ENCODE measurements around the gene ACVR1.
"Not testable (repeated sequence)": the region's sequence is repeated elsewhere in the genome, so short reads cannot be mapped to it uniquely, and the experiment has no call there.

ACVR1 gene

DNA sequence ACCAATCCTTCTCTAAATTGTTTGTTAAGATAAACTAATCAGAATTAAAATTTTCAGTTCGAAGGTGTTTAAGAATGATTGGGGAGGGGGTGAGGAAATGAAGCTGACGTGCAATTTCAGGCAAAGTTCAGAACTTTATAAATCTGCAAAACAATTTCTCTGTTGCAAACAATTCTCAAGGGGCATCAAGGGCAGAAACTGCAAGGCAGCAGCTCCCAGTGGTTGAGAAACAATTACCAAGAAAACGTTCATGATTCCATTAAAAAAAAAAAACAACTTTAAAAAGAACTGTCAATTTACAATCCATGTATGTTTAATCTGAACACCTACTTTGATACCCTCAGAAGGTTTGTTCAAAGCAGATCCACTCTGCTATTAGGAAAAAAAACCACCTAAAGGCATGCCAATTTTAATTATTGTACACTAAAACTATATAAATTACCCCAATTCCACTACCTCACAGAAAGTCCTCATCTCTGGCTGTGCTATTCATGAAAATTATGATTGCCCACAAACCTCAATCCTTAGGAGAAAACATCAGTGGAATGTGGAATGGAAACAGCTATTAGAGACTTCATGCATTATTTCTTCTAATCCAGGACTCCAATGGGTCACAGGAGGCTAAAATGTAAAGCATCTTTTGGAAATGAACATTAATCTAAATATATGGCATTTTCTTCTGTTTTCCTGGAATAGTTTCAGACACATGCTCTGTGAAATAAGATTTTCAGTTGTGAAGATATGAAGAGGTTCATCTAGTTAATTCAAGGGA is 127.6 kb downstream of the ACVR1 start:
- DNase-seq: no peak

DNA sequence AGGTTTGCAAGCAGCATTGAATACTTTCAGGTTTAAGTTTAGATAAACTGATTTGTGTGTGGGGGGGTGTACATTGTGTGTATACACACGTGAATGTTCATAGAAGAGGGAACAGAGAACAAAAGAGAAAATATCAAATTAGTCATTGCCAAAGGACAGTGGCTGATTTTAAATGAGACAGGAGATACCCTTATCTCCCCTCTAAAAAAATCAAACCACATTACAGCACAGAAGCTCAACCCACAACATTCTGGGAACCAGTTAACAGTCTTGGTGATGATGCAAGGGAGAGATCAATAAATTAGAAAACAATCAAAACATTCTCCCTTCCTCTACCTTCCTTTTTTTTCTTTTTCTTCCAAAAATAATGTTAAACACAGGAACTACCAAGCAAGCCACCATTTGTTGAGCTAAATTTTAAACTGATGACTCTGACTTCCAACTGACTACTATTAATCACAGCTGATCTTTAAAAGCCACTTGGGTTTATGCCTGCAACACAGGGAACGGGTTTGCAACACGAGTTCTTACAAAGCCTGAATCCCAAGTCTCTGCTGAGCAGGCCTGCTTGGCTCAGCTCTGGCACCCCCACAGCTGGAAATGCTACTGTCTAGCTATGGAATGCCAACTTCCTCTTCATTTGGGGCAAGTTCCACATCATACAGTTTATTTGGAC is 128.3 kb downstream of the ACVR1 start:
- DNase-seq: no peak

DNA sequence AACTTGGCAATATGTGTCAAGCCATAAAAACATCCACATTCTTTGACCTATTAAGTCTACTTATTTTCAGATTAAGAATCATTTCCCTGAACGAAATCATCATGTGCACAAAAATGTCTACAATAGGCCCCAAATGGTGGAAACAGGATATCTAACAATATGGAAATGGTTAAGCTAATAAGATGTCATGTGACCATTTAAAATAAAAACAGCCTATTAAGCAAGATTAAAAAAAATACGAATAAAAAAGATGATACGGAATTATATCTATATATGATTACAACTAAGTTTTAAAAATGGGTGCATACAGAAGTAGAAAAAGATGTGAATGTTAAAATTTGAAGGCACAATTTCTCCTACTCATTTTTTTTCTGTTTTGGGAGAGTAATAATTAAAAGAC is 128.8 kb downstream of the ACVR1 start:
- DNase-seq: no peak

- DNase-seq: no peak
Measured at GRCh38 chr2:157746234-157746950, 129.7 kb downstream of the ACVR1 start.

DNA sequence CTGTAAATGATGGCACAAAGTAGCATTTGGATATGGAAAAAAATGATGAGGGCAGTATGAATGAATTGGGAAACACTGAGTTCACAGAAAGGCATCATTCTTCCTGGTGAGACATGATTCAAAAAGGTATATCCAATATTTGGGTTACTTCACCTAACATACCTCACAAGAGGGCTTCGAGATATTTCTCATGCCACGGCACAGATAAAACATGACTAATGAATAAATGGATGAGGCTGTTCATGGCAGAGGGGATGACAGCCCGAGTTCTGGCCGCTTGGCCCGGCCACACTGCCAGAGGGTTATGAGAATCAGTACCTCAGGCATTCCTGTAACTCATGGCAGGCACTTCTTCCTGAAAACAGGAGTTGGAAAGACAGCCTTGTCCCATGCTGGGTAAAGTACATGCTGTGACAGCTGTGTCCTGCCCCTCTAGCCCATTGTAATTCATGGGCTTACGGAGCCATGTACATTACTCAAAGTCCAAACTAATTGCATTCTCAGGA is 131.5 kb downstream of the ACVR1 start:
- DNase-seq: no peak

- DNase-seq: no peak
Measured at GRCh38 chr2:157743051-157743450, 133.1 kb downstream of the ACVR1 start.

DNA sequence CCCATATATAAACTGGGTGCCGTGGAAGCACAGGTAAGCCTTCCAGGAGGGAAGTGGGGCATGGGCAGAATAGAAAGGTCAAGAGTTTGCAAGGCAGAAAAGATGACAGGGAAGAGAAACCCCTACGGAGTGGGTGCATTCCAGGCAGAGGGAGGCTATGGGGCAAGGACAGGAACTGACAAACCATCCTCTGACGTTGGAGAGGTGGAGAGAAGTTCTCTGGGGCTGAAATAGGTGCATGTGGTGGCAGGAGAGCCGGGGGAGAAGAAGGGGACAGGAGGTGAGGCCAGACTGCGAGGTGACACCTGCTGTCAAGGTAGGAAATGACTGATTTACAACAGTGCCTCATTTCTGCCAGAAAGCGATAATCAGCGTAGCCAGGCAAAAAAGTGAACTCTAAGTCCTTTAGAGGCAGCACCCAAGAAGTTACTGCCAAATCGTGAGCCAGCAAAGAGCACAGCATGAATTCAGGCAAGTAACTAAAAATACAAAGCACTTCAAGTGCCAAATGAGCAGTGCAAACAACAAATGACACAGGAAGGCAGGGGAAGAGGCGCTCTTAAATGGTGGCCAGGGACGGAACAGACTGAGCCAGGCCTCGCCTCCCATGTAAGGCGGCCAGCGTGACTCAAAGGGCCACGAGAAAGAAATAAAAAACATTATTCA is 134.2 kb downstream of the ACVR1 start:
- no peak for DNase-seq

- DNase-seq: no peak
Measured at GRCh38 chr2:157737656-157738055, 138.5 kb downstream of the ACVR1 start.

DNA sequence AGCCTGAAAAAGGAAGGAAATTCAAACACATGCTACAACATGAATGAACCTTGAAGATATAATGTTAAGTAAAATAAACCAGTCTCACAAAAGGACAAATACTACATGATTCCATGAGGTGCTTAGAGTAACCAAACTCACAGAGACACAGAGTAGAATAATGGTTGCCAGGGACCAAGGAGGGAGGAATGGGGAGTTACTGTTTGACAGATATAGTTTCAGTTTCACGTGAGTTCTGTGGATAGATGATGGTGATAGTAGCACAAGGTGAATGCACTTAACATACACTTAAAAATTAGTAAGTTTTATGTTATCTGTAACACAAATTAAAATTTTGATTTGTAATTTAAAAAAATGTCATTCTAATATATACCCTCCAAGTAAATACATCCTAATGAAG is 140.6 kb downstream of the ACVR1 start:
- DNase-seq: no peak

DNA sequence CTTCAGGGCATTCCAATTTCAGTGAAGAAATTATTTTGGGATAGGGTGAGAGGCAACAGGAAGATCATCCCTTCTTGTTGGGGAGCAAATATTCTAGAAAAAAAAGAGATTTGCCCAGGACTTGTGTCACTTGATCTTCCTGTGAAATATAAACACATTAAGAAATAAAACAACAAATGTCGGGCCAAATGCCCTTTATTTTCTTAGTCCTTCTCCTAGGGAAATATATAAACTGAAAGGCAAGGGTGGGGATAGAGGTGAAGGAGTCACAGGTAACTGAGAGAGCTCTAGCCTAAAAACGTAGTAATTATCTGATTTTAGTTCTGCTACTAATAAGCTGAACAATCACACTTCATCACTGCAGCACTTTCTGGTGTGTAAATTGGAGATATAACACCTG is 142.9 kb downstream of the ACVR1 start:
- DNase-seq: no peak

GRCh38 chr2:157732596-157732995 is 143.5 kb downstream of the ACVR1 start:
- DNase-seq: no peak

DNA sequence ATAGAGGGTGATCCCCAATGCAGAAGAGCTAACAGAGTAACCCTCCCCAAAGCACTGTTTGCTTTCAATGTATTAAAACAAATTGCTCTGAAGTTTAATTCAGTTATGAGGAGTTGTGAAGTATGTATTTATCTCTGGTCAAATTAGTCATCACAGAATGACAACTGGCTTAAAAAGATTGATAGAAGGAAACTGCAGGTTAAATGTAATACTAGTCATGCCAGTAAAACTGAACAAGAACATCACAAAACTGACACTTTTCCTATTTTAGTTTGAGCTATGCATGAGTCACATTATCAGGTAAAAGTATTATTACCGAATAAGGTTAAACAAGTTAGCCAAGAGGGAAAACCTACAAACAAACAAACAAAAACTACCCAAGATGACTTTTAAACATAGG is 148.4 kb downstream of the ACVR1 start:
- DNase-seq: no peak

DNA sequence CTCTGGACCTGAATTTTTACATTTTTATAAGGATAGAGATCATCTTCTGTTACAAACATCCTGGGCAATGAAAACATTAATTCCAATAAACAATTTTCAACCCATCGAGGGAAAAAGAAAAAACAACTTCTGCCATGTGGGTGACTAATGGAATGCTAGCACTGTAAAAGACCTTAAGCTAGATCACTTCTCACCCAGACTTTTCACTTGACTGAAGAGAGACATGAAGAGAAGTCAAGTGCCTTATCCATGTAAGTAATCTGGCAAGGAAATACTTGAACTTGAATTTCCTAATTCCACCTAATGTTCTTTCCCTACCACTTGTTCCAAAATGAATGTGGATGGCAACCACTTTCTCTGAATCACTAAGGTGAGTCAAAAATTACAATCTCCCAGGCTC is 149.2 kb downstream of the ACVR1 start:
- no peak for DNase-seq

DNA sequence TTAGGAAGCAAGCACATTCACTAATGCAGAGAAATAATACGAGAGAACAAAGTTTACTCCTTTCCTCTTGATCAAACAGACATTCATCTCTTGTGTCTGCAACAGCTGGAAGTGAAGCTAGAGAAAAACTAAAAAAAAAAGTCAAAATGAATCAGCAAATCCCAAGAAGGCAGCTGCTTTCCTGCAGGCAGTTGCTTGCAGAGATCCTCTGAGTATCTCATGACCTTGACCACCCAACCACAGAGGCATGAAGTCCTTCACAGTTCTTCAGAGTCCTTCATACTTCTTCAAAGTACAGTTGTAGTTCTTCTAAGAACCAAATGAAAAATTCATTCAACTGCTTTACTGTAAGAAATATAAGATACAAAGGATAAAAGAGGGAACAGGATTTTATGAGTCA is 150.3 kb downstream of the ACVR1 start:
- no peak for DNase-seq

- DNase-seq: no peak
Measured at GRCh38 chr2:157722580-157723234, 153.4 kb downstream of the ACVR1 start.

DNA sequence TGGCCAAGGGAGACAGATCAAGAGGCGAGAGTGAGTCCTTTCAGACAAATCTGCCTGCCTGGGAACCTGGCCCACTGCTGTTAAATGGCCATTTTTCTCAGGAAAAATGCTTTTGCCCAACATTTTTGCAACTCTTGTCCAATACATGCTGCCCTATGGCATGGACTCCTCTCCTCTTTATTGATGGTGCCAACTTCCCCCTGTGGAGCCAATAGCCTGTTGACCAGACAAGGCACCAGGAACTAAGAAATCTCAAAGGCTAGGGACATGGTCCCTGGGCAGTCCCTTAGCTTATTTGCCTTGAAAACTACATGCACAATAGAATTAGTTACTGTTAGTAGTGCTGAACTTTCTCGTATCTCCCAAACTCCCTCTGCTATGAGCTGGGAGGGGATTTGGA is 155.6 kb downstream of the ACVR1 start:
- DNase-seq: no peak

DNA sequence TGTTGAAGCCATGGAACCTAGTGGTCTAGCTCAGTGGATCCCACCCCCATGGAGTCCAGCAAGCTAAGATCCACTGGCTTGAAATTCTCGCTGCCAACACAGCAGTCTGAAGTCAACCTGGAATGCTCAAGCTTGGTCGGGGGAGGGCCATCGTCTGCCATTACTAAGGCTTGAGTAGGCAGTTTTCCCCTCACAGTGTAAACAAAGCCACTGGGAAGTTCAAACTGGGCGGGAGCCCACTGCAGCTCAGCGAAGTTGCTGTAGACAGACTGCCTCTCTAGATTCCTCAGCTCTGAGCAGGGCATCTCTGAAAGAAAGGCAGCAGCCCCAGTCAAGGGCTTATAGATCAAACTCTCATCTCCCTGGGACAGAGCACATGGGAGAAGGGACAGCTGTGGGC is 171.5 kb downstream of the ACVR1 start:
- not testable (repeated sequence) for DNase-seq

DNA sequence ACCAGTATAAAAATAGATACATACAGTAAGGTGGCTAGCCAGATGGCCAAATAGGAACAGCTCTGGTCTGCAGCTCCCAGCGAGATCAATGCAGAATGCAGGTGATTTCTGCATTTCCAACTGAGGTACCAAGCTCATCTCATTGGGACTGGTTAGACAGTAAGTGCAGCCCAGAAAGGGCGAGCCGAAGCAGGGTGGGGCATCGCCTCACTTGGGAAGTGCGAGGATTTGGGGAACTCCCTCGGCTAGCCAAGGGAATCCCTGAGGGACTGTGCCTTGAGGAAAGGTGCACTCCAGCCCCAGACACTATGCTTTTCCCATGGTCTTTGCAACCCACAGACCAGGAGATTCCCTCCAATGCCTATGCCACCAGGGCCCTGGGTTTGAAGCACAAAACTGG is 172.0 kb downstream of the ACVR1 start:
- not testable (repeated sequence) for DNase-seq

DNA sequence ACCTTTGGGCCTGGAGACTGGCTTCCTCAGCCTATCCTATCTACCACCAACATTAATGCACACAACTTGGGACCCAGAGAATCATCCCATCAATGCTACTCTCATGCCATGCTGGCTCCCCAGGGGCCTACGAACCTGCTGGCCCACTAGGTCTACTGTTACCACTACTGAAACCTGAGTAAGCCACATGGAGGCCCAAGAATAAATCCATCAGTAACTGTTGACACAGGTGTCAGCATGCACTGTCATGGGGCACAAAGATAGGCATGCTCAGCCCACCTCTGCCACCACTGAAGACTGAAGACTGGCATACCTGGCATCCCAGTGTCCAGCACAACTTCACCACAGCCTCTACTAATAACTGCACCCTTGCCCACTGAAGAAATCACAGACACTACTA is 176.3 kb downstream of the ACVR1 start:
- no peak for DNase-seq

GRCh38 chr2:157699009-157699408 is 177.1 kb downstream of the ACVR1 start:
- DNase-seq: no peak

GRCh38 chr2:157698430-157698829 is 177.7 kb downstream of the ACVR1 start:
- no peak for DNase-seq

DNA sequence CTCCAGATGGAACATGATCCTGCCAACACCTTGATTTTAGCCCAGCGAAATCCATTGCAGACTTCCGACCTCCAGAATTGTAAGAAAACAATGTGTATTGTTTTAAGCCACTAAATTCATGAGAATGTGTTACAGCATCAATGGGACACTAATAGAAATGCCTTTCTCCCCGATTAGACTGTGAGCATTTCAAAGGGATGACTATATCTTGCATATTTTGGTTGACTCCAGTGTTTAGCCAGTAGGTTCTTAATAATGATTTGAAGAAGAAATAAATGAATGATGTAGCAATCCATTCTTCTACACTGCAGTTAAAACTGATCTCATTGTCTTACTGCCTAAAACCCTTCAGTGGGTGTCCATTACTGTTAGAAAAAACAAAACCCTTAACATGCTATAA is 180.1 kb downstream of the ACVR1 start:
- DNase-seq: no peak

GRCh38 chr2:157692768-157693167 is 183.4 kb downstream of the ACVR1 start:
- no peak for DNase-seq

Data from NCI-H446 treated with DMSO at 0.1 percent for 48 hours (cell line).